ENCODE results near the gene SLC25A24. TPM values are rescaled to one million over a fixed set of nuclear protein-coding genes. Genes with fewer than 3 reads are reported as not detected.

SLC25A24 gene
- total and polyA plus RNA-seq, 10 of the 15 experiments (the other 5 are each of a cell fraction or from before 2014, with no cell fraction given) = 4.0 to 20.6 (median 14.2) TPM

GRCh38 chr1:108117237-108117636 lies 82.9 kb downstream of the SLC25A24 start:
- H3K36me3 ChIP-seq (ENCODE audit: control insufficient read depth in 2 of 2, insufficient read depth in 2 of 2, low read length in 1 of 2) = no peaks in the 10 kb centered on the region
- DNase-seq (ENCODE audit: low read depth, low spot score) = no peak
- no peak for ATAC-seq
- H4K20me1 ChIP-seq (ENCODE audit: control insufficient read depth, insufficient read depth) = no peaks in the 10 kb centered on the region; the same call in 1 of the 2 replicates
- no peak overlapping the region for H3K27ac ChIP-seq (ENCODE audit: control insufficient read depth, insufficient read depth)
- ChIA-PET POLR2A (no interaction called here), CTCF (interaction anchor here (0.6 to 3.6 kb wide), 4 partner anchors 8 to 335 kb away, joined by 3 to 27 read pairs (median 3); no protein-coding TSS in a partner anchor), RAD21 (ENCODE audit: unreplicated experiment) (interaction anchor here (2.6 kb wide), 1 partner anchor 335 kb away, joined by 11 read pairs; no protein-coding TSS in a partner anchor), SMC1A (ENCODE audit: uncharacterized antibody, unreplicated experiment) (interaction anchor here (0.6 to 2.5 kb wide), 4 partner anchors 11 to 338 kb away, joined by 3 to 12 read pairs (median 6); no protein-coding TSS in a partner anchor)
- BruUV-seq (replicated peaks) = no TSS peak
- in situ Hi-C loops (cut with MboI) = no loop called here
- H2AFZ ChIP-seq (ENCODE audit: control insufficient read depth, low read depth, low read length) = no peak overlapping the region
- no peak overlapping the region for H3K4me2 ChIP-seq (ENCODE audit: control insufficient read depth, insufficient read depth)
- H3K27me3 ChIP-seq (replicated peaks in 1 of 2; ENCODE audit: control insufficient read depth in 2 of 2, insufficient read depth in 2 of 2, low read length in 1 of 2) = no peaks in the 10 kb centered on the region; a peak in 3 of 4 replicates
- intact Hi-C loops (cut with micrococcal nuclease; ENCODE audit: unreplicated experiment) = no loop called here
- no peaks in the 10 kb centered on the region for H3K79me2 ChIP-seq (ENCODE audit: control insufficient read depth, insufficient read depth, low read length)
- FAIRE-seq = no peak
- H3K9ac ChIP-seq (ENCODE audit: control insufficient read depth, insufficient read depth, low read length) = no peak overlapping the region
- TF ChIP-seq ZBTB40 (IDR thresholded peaks at IDR 0.05; ENCODE audit: borderline replicate concordance) = no peak
- no peak for TF ChIP-seq GATAD2B (conservative IDR thresholded peaks at IDR 0.05; ENCODE audit: low read depth)
- no peak for TF ChIP-seq ZNF274 (IDR thresholded peaks at IDR 0.05; ENCODE audit: insufficient read depth, insufficient read length)
- TF ChIP-seq SIX5 (IDR thresholded peaks at IDR 0.05; ENCODE audit: low read depth, low read length, severe bottlenecking) = no peak
- TF ChIP-seq STAT3 (IDR thresholded peaks at IDR 0.05; ENCODE audit: low read depth, low read length) = no peak
- TF ChIP-seq ZBED1 (IDR thresholded peaks at IDR 0.05; ENCODE audit: borderline replicate concordance) = no peak
- no peak for TF ChIP-seq JUNB (IDR thresholded peaks at IDR 0.05)
- TF ChIP-seq CBX3 (IDR thresholded peaks at IDR 0.05; ENCODE audit: borderline replicate concordance, low read depth) = no peak
- TF ChIP-seq REST (IDR thresholded peaks at IDR 0.05; ENCODE audit: low read depth, low read length) = no peak
- H3K9me3 ChIP-seq (replicated peaks; ENCODE audit: control insufficient read depth, insufficient read depth, low read length) = no peaks in the 10 kb centered on the region
- WGBS (ENCODE audit: insufficient coverage, insufficient replicate concordance, low lambda C conversion rate, missing lambda C conversion rate) = 30% methylated on average over 1 of the region's 1 CpG
- H3K4me1 ChIP-seq (ENCODE audit: control insufficient read depth, insufficient read depth, low read length) = no peaks in the 10 kb centered on the region
- H3K4me3 ChIP-seq = no peak overlapping the region
